Psoas muscle (tissue), 8 donors: ENCODE data around the gene TMEM132C. TPM values are rescaled to one million over a fixed set of nuclear protein-coding genes. Genes with fewer than 3 reads are reported as not detected.

Experiments
- ATAC-seq, 4 donors: fragments of 200-7000 bp; cut with Tn5 transposase; one replicate each; pipeline ENCODE4 v1.9.1; 2020; ENCODE audit warnings: moderate library complexity in 3 of 4, mild to moderate bottlenecking in 2 of 4
- DNase-seq, 2 donors: peaks; one replicate each; pipeline ENCODE4 v3.0.0-alpha.2; 2020
- H3K27ac ChIP-seq: fragments of 200-600 bp; one replicate; pipeline ENCODE4 v1.8.0; 2022
- H3K27me3 ChIP-seq, 3 donors: fragments of 200-600 bp in 1 of 3; one replicate each; pipeline versions ENCODE4 v1.6.1 to v1.8.0; 2013 to 2022; ENCODE audit warnings: low read length in 2 of 3, mild to moderate bottlenecking in 2 of 3, moderate library complexity in 1 of 3; ENCODE audit not compliant: insufficient read depth in 3 of 3
- H3K36me3 ChIP-seq, 2 donors: fragments of 200-600 bp in 1 of 2; one replicate each; pipeline versions ENCODE4 v1.6.1 to v1.8.0; 2013 to 2022; ENCODE audit warnings: low read depth in 1 of 2, mild to moderate bottlenecking in 1 of 2, moderate library complexity in 1 of 2; ENCODE audit not compliant: insufficient read depth in 1 of 2
- H3K4me1 ChIP-seq: fragments of 200-600 bp; one replicate; pipeline ENCODE4 v1.8.0; 2022
- H3K4me3 ChIP-seq: fragments of 200-600 bp; one replicate; pipeline ENCODE4 v1.8.0; 2022; ENCODE audit warnings: mild to moderate bottlenecking
- H3K9me3 ChIP-seq: fragments of 200-600 bp; one replicate; pipeline ENCODE4 v1.8.0; 2022
- WGBS, 3 donors: extraction: QIAGEN DNeasy Blood & Tissue Kit; methylation state at CpG; one replicate each; pipeline versions ENCODE4 v1.1.6 to v1.1.7; 2013; 5-methylcytosine and 5-hydroxymethylcytosine counted together
- intact Hi-C, 2 donors: fragments of 100-400 bp; cut with DNase I; formaldehyde crosslinking; loops; one replicate each; pipeline versions ENCODE4 v1.11.0 to v1.14.2; 2022
- polyA plus RNA-seq, 3 donors: library from polyadenylated mRNA; stranded (reverse); fragments of 200-250 nt; gene quantifications; one replicate each; pipeline ENCODE4 v1.2.3, GENCODE V29; 2013
- total RNA-seq, 4 donors: library from RNA; stranded (reverse); fragmentation: NEBNext Ultra II Directional in 2 of 4; extraction: Animal tissue kit (Norgen Biotek cat#: 25700) in 2 of 4; gene quantifications; one replicate each; pipeline versions ENCODE4 v1.2.1 to v1.2.4, GENCODE V29; 2021 to 2023
- TF ChIP-seq, protein P1 (sequence below): fragments of 200-600 bp; IDR thresholded peaks from one replicate; pipeline ENCODE4 v1.8.0; 2022; ENCODE audit warnings: antibody characterized with exemption
- donor health status: healthy with polysubstance abuse.
- donor health status: DM: no; HTN: no; CAD: no; lungs with moderate emphysema.
- donor health status: Bipolar disorder and iron deficiency.
- donor health status: healthy.
- donor health status: DM: yes; HTN: yes; CAD: no.
- donor health status: DM: no; HTN: no; CAD: no.
- donor health status: DM: no; HTN: no; CAD: no.
- donor health status: DM: yes; HTN: yes; CAD: no.

The TMEM132C gene
- total and polyA plus RNA-seq, 7 donors: 0.16 to 0.77 (median 0.47) TPM

DNA sequence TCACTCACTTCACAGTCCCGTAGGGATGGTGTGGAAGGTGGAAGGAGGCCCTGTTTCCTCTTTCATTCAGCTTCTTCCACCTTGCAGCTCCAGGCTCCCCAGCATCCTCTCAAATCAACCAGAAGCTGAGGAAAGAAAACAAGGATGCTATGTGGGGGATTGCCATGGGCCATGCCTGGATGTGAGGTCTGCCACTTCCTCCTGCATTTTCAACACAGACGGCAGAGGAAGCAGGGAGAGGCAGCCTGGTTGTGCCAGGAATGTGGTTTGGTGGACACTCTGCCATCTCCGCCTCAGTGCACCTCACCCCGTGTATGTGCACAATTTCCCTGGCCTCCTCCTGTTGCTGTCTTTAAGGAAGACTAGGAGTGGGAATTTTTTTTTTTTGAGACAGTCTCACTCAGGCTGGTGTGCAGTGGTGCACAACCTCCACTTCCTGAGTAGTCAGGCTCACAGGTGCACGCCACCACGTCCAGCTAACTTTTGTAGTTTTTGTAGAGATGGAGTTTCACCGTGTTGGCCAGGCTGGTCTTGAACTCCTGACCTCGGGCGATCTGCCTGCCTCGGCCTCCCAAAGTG lies 457.6 kb downstream of the TMEM132C start:
- H3K9me3 ChIP-seq: no peaks in the 10 kb centered on the region
- H3K27ac ChIP-seq: no peak overlapping the region
- TF ChIP-seq, protein P1, sequence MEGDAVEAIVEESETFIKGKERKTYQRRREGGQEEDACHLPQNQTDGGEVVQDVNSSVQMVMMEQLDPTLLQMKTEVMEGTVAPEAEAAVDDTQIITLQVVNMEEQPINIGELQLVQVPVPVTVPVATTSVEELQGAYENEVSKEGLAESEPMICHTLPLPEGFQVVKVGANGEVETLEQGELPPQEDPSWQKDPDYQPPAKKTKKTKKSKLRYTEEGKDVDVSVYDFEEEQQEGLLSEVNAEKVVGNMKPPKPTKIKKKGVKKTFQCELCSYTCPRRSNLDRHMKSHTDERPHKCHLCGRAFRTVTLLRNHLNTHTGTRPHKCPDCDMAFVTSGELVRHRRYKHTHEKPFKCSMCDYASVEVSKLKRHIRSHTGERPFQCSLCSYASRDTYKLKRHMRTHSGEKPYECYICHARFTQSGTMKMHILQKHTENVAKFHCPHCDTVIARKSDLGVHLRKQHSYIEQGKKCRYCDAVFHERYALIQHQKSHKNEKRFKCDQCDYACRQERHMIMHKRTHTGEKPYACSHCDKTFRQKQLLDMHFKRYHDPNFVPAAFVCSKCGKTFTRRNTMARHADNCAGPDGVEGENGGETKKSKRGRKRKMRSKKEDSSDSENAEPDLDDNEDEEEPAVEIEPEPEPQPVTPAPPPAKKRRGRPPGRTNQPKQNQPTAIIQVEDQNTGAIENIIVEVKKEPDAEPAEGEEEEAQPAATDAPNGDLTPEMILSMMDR: no peak
- 75 to 81% (median 77%) methylated on average over 10 of the region's 10 CpGs for WGBS, 3 donors
- DNase-seq (no peak), ATAC-seq (no peak)
- no peaks in the 10 kb centered on the region for H3K4me1 ChIP-seq
- H3K4me3 ChIP-seq: no peak overlapping the region
- H3K27me3 ChIP-seq: no peaks in the 10 kb centered on the region
- no peaks in the 10 kb centered on the region for H3K36me3 ChIP-seq
- intact Hi-C loops: no loop called here

DNA sequence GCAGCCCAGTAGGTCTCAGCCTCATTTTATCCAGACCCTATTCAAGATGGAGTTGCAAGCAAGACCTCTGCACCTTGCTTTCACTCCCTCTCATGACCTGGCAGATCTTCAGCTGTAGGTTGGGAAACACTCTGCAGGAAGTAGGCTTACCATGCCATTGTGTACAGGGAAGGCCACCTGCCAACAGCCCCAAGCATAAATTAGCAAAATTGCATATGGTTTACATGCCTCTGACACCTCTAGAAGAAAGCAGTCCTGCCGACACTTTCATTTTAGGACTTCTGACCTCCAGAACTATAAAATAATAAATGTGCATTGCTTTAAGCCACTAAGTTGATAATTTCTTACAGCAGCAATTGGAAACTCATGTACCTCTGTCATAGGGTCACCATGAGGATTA lies 459.9 kb downstream of the TMEM132C start:
- 64 to 76% (median 70%) methylated on average over 1 of the region's 1 CpG for WGBS, 3 donors
- Histone ChIP-seq H3K27me3 (no peaks in the 10 kb centered on the region), H3K4me3 (no peak overlapping the region), H3K9me3 (no peaks in the 10 kb centered on the region), H3K4me1 (no peaks in the 10 kb centered on the region), H3K36me3 (no peaks in the 10 kb centered on the region), H3K27ac (no peak overlapping the region)
- TF ChIP-seq, protein P1: no peak
- ATAC-seq: no peak
- DNase-seq: no peak
- intact Hi-C loops: no loop called here

DNA sequence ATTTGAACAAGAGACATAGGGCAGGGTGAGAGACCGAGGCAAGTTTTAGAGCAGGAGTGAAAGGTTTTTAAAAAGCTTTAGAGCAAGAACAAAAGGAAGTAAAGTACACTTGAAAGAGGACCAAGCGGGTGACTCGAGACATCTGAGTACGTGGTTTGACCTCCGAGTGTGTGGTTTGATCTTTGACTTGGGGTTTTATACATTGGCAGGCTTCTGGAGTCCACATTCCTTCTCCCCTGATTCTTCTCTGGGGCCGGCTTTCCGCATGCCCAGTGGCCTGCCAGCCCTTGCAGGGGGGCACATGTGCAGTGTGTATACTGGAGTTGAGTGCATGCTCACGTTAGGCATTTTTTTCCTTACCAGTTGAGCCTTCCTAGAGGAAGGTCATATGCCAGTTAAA lies 460.5 kb downstream of the TMEM132C start:
- TF ChIP-seq, protein P1: no peak
- no peak overlapping the region for H3K4me3 ChIP-seq
- H3K27ac ChIP-seq: no peak overlapping the region
- intact Hi-C loops: no loop called here
- no peaks in the 10 kb centered on the region for H3K4me1 ChIP-seq
- H3K9me3 ChIP-seq: no peaks in the 10 kb centered on the region
- H3K36me3 ChIP-seq: no peaks in the 10 kb centered on the region
- DNase-seq: no peak
- 58 to 65% (median 62%) methylated on average over 8 of the region's 8 CpGs for WGBS, 3 donors
- H3K27me3 ChIP-seq: no peaks in the 10 kb centered on the region
- no peak for ATAC-seq

DNA sequence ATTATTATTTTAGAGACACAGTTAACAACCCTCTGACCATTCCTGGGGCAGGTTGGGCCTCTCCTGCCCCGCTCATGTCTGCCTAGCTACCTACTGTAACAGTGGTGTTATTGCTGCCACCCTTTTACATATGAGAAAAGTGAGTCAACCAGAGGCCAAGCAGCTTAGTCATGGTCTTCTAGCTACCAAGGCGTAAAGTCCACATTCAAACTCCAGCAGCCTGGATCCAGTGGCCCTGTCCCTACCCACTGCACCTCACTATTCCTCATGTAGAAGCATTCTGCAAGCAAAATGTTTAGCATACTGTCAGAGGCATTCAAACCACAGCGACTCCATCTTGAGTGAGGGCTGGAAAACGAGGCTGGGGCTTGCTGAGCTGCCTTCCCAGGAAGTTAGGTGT lies 461.0 kb downstream of the TMEM132C start:
- H3K4me1 ChIP-seq: no peaks in the 10 kb centered on the region
- H3K4me3 ChIP-seq: no peak overlapping the region
- H3K27me3 ChIP-seq: peaks cover 0 to under 1% (median 0%) of the 10 kb centered on the region in 3 donors
- no peak overlapping the region for H3K27ac ChIP-seq
- ATAC-seq (no peak), DNase-seq (no peak)
- no peaks in the 10 kb centered on the region for H3K36me3 ChIP-seq
- 77 to 78% (median 78%) methylated on average over 4 of the region's 4 CpGs for WGBS, 3 donors
- H3K9me3 ChIP-seq: no peaks in the 10 kb centered on the region
- intact Hi-C loops: no loop called here
- TF ChIP-seq, protein P1: no peak

DNA sequence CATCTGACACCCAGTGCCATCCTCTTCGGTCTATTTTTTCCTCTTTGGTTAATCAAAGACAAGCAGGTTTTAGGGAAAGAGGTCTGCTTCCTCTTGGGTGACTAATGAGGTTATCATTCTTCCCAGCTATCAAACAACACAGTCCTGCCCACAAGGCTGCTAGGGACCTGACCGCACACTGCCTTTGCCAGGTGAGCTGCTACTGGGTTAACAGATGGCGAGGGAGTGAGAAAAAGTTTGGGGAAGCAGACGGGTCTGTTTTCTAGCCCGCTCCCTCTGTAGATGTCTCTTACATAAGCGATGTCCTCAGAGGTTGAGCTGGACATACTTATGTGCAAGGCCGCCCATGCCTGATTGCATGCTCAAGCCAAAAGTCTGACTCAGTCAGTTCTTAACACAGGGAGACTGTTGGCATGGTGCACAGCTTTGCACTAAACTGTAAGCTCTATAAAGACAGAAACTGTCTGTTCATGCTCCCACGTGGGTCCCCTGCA lies 462.7 kb downstream of the TMEM132C start:
- no peak for ATAC-seq

More for the DNA sequence above, 462.7 kb downstream of the TMEM132C start:
- intact Hi-C loops: no loop called here
- TF ChIP-seq, protein P1: no peak
- peaks cover 0 to 10% (median 2%) of the 10 kb centered on the region in 3 donors for H3K27me3 ChIP-seq
- H3K27ac ChIP-seq: no peak overlapping the region
- no peak for DNase-seq
- no peak overlapping the region for H3K4me3 ChIP-seq
- H3K36me3 ChIP-seq: no peaks in the 10 kb centered on the region
- 65 to 71% (median 70%) methylated on average over 8 of the region's 8 CpGs for WGBS, 3 donors
- H3K4me1 ChIP-seq: no peaks in the 10 kb centered on the region
- no peaks in the 10 kb centered on the region for H3K9me3 ChIP-seq
